OCI-LY3 (cell line): ENCODE results near the gene AVPR1A.

Experiments
- H2AFZ ChIP-seq: fragments of 200-600, 300-600 bp; shearing (Covaris generic); 2 replicates; pipeline ENCODE4 v1.6.0; 2014; ENCODE audit warnings: antibody characterized with exemption, low read depth, low read length
- H3K27ac ChIP-seq: fragments of 200-600, 300-600 bp; sonication (generic); 2 replicates; pipeline ENCODE4 v1.5.1; 2014; ENCODE audit warnings: mild to moderate bottlenecking, low read length, moderate library complexity, mixed read lengths
- H3K27me3 ChIP-seq: fragments of 200-600, 300-600 bp; sonication (generic); 2 replicates; pipeline ENCODE4 v1.6.1; 2014; ENCODE audit warnings: low read depth, low read length, mixed read lengths
- H3K36me3 ChIP-seq: fragments of 200-600, 300-600 bp; sonication (generic); replicated peaks from 2 replicates; pipeline ENCODE3; 2014; ENCODE audit warnings: low read depth, low read length, mixed read lengths
- H3K4me1 ChIP-seq: fragments of 300-600, 200-600 bp; sonication (generic); 2 replicates; pipeline ENCODE4 v1.6.1; 2014; ENCODE audit warnings: low read length, mixed read lengths
- H3K4me2 ChIP-seq: fragments of 200-600, 300-600 bp; sonication (generic); 2 replicates; pipeline ENCODE4 v1.6.1; 2014; ENCODE audit warnings: low read length, mixed read lengths
- H3K4me3 ChIP-seq: fragments of 300-600, 200-600 bp; sonication (generic); 2 replicates; pipeline ENCODE4 v1.5.1; 2014; ENCODE audit warnings: antibody characterized with exemption, mild to moderate bottlenecking, low read length, moderate library complexity
- H3K79me2 ChIP-seq: fragments of 300-600, 200-600 bp; shearing (Covaris generic); 2 replicates; pipeline ENCODE4 v1.6.1; 2014; ENCODE audit warnings: mild to moderate bottlenecking, low read length, mixed read lengths
- H3K9ac ChIP-seq: fragments of 300-600, 200-600 bp; shearing (Covaris generic); 2 replicates; pipeline ENCODE4 v1.6.0; 2014; ENCODE audit warnings: mild to moderate bottlenecking, low read length, moderate library complexity
- H3K9me3 ChIP-seq: fragments of 200-600, 300-600 bp; shearing (Covaris generic); 2 replicates; pipeline ENCODE4 v1.6.1; 2014; ENCODE audit warnings: low read length, mixed read lengths; ENCODE audit not compliant: insufficient read depth
- H4K20me1 ChIP-seq: fragments of 200-600, 300-600 bp; sonication (generic); 2 replicates; pipeline ENCODE4 v1.6.1; 2016; ENCODE audit warnings: low read length, mixed read lengths; ENCODE audit not compliant: insufficient read depth
- EZH2phosphoT487 ChIP-seq: fragments of 200-600 bp; shearing (Covaris generic); IDR thresholded peaks from 2 replicates; pipeline ENCODE4 v1.6.1; 2018; ENCODE audit warnings: antibody characterized with exemption, mixed run types, low read depth
- TF ChIP-seq, protein P1 (sequence below): fragments of 200-600, 300-600 bp; sonication (generic); IDR thresholded peaks from 2 replicates; pipeline ENCODE4 v1.5.1; 2014; ENCODE audit warnings: antibody characterized with exemption, low read length, low read depth

AVPR1A gene

DNA sequence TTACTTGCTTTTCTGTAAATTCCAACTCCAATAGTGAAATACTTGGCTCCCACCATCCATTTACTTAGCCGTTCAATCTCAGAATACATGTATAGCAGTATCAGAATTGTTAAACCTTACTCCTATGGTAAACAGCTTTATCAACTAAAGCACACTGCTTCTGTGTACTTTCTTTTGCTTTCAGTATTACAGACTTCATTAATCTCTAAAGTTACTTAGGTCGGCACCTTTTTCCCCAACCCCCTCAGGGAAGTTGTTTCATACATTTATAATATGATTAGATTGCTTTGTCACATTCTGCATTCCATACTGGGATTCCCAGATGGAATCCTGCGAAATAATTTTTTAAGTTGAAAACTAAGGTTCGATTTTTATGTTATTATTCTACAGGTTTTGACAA lies 12.5 kb downstream of the AVPR1A start:
- H3K4me1 ChIP-seq, result no peaks in the 10 kb centered on the region
- H3K9me3 ChIP-seq, result no peaks in the 10 kb centered on the region
- H2AFZ ChIP-seq, result no peak overlapping the region
- no peaks in the 10 kb centered on the region for H3K36me3 ChIP-seq
- H3K27me3 ChIP-seq, result no peaks in the 10 kb centered on the region
- H3K9ac ChIP-seq, result no peak overlapping the region
- H3K79me2 ChIP-seq, result no peaks in the 10 kb centered on the region
- TF ChIP-seq, protein P1, sequence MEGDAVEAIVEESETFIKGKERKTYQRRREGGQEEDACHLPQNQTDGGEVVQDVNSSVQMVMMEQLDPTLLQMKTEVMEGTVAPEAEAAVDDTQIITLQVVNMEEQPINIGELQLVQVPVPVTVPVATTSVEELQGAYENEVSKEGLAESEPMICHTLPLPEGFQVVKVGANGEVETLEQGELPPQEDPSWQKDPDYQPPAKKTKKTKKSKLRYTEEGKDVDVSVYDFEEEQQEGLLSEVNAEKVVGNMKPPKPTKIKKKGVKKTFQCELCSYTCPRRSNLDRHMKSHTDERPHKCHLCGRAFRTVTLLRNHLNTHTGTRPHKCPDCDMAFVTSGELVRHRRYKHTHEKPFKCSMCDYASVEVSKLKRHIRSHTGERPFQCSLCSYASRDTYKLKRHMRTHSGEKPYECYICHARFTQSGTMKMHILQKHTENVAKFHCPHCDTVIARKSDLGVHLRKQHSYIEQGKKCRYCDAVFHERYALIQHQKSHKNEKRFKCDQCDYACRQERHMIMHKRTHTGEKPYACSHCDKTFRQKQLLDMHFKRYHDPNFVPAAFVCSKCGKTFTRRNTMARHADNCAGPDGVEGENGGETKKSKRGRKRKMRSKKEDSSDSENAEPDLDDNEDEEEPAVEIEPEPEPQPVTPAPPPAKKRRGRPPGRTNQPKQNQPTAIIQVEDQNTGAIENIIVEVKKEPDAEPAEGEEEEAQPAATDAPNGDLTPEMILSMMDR, result no peak
- TF ChIP-seq EZH2phosphoT487, result no peak
- no peaks in the 10 kb centered on the region for H4K20me1 ChIP-seq
- H3K27ac ChIP-seq, result no peak overlapping the region
- no peak overlapping the region for H3K4me2 ChIP-seq
- no peak overlapping the region for H3K4me3 ChIP-seq

DNA sequence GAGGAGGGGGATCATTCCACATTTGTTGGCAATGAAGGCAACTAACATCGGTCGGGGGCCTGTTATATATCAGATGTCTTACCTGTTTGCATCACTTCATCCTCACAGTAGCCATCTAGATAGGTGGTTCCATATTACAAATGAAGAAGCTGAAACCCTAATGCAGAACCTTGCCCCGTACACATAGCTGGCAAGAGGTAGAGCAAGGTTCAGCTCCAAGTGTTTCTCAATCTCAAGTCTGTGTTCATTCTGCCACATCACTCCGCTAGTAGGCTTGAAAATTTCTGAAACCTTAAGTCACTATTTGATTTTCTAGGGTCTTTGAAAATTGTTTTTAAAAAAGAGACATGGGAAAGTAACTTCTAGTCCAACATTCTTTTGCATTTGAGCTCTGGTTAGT lies 17.0 kb downstream of the AVPR1A start:
- H3K4me3 ChIP-seq, result no peak overlapping the region
- no peaks in the 10 kb centered on the region for H3K27me3 ChIP-seq
- H3K36me3 ChIP-seq, result no peaks in the 10 kb centered on the region
- no peak overlapping the region for H3K4me2 ChIP-seq
- no peak overlapping the region for H3K9ac ChIP-seq
- H3K27ac ChIP-seq, result no peak overlapping the region
- H2AFZ ChIP-seq, result no peak overlapping the region
- H3K4me1 ChIP-seq, result no peaks in the 10 kb centered on the region
- no peaks in the 10 kb centered on the region for H3K9me3 ChIP-seq
- no peaks in the 10 kb centered on the region for H4K20me1 ChIP-seq
- H3K79me2 ChIP-seq, result no peaks in the 10 kb centered on the region
- TF ChIP-seq, protein P1, result no peak
- no peak for TF ChIP-seq EZH2phosphoT487

DNA sequence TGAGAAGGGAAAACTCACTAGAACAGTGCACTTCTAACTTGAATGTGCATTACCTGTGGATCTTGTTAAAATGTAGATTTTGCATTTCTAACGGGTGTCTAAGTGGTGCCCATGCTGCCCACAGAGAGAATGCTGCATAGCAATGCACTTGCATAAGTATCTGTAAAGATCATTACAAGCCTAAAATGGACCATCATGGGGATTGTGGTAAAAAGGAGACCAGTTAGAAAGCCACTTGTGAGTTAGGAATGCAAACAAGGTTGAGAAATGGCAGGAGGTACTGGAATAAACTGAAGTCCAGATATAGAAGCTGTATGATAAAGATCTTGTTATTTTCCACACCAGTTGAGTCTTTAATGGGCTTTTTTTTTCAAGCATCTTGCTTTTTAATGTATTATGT lies 18.8 kb downstream of the AVPR1A start:
- Histone ChIP-seq H3K4me3 (no peak overlapping the region), H3K4me1 (no peaks in the 10 kb centered on the region), H3K36me3 (no peaks in the 10 kb centered on the region), H3K27ac (no peak overlapping the region), H3K9me3 (no peaks in the 10 kb centered on the region), H3K9ac (no peak overlapping the region), H3K79me2 (no peaks in the 10 kb centered on the region), H3K4me2 (no peak overlapping the region), H4K20me1 (no peaks in the 10 kb centered on the region), H2AFZ (no peak overlapping the region), H3K27me3 (no peaks in the 10 kb centered on the region)
- no peak for TF ChIP-seq EZH2phosphoT487
- TF ChIP-seq, protein P1, result no peak

DNA sequence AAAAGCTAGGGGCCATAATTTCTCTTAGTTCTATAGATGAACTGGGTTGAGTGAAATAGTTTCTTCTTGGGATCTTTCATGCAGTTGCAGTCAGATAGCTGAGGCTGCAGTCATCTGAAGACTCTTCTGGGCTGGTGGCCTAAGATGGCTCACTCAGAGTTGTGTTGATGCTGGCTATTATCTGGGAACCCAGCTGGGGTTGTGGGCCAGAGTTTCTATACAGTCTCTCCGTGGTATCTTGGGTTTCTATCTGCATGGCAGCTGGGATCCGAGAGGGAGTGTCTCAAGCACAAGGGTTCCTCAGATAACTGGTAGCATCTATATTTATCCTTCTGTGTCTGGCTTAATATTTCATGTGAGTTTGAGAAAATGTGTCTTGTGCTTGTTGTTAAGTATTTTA lies 21.1 kb downstream of the AVPR1A start:
- Histone ChIP-seq H3K27me3 (no peaks in the 10 kb centered on the region), H2AFZ (no peak overlapping the region), H4K20me1 (no peaks in the 10 kb centered on the region), H3K36me3 (no peaks in the 10 kb centered on the region), H3K27ac (no peak overlapping the region), H3K79me2 (no peaks in the 10 kb centered on the region), H3K9ac (no peak overlapping the region), H3K4me1 (no peaks in the 10 kb centered on the region), H3K9me3 (no peaks in the 10 kb centered on the region), H3K4me2 (no peak overlapping the region), H3K4me3 (no peak overlapping the region)
- no peak for TF ChIP-seq EZH2phosphoT487
- TF ChIP-seq, protein P1, result no peak
